AG09309 (cell line): ENCODE measurements around the gene SELENOW.

ENCODE experiments used
- DNase-seq: peaks from one replicate; pipeline ENCODE4 v3.0.0-alpha.2; 2010; ENCODE audit warnings: low read depth
- H3K4me3 ChIP-seq: 2 replicates; pipeline ENCODE4 v1.5.1; 2011; ENCODE audit warnings: mild to moderate bottlenecking, low read depth, low read length, moderate library complexity; ENCODE audit not compliant: control insufficient read depth
- TF ChIP-seq, protein P1 (sequence below): IDR thresholded peaks from 2 replicates; pipeline ENCODE4 v1.5.1; 2011; ENCODE audit warnings: mild to moderate bottlenecking, low read depth, low read length, inconsistent platforms; ENCODE audit not compliant: insufficient read depth, control insufficient read depth; ENCODE audit errors: missing control alignments

Gene SELENOW

DNA sequence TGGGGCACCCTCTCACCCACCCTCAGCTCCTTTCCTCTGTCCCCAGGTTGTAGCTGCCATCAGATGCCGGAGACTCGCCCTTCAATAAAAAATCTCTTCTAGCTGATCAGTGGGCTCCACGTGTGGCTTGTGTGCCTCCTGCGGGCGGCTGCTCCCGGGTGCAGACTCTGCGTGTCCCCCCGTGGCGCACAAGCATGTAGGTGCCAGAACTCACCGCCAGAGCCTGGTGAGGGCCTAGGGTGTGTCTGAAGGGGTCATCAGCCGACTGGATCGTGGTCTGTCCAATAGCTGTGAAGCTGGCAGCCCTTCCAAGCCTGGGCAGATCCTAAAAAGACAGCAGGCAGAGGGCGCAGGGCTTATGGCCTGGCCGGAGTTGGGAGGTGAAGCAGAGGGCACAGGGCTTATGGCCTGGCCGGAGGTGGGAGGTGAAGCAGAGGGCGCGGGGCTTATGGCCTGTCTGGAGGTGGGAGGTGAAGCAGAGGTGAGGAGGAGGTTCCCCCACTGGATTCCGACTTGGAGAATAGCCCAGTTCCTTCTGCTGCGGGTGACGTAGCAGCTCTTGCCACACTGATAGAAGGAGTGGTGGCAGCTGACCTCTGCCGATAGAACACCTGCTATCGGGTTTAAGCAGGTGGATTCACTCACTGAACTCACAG lies 21.4 kb upstream of the SELENOW start:
- no peak for DNase-seq
- TF ChIP-seq, protein P1, sequence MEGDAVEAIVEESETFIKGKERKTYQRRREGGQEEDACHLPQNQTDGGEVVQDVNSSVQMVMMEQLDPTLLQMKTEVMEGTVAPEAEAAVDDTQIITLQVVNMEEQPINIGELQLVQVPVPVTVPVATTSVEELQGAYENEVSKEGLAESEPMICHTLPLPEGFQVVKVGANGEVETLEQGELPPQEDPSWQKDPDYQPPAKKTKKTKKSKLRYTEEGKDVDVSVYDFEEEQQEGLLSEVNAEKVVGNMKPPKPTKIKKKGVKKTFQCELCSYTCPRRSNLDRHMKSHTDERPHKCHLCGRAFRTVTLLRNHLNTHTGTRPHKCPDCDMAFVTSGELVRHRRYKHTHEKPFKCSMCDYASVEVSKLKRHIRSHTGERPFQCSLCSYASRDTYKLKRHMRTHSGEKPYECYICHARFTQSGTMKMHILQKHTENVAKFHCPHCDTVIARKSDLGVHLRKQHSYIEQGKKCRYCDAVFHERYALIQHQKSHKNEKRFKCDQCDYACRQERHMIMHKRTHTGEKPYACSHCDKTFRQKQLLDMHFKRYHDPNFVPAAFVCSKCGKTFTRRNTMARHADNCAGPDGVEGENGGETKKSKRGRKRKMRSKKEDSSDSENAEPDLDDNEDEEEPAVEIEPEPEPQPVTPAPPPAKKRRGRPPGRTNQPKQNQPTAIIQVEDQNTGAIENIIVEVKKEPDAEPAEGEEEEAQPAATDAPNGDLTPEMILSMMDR: no peak
- H3K4me3 ChIP-seq: no peak overlapping the region

- TF ChIP-seq, protein P1: no peak
- DNase-seq: no peak
- no peak overlapping the region for H3K4me3 ChIP-seq
Observed at GRCh38 chr19:47757617-47758442, 20.7 kb upstream of the SELENOW start.

- no peak for DNase-seq
- no peak overlapping the region for H3K4me3 ChIP-seq
- TF ChIP-seq, protein P1: no peak
Observed at GRCh38 chr19:47758443-47758804, 20.1 kb upstream of the SELENOW start.

DNA sequence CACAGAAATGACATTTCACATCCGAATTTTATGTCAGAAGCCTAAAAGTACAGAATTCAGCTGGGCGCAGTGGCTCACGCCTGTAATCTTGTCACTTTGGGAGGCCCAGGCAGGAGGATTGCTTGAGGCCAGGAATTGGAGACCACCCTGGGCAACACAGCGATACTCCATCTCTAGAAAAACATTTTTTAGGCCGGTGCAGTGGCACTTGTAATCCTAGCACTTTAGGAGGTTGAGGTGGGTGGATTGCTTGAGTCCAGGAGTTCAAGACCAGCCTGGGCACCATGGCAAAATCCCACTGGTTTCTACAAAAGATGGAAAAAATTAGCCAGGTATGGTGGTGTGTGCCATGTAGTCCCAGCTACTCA lies 17.9 kb upstream of the SELENOW start:
- TF ChIP-seq, protein P1: no peak
- no peak for DNase-seq
- no peak overlapping the region for H3K4me3 ChIP-seq

GRCh38 chr19:47761566-47761965 lies 16.9 kb upstream of the SELENOW start:
- TF ChIP-seq, protein P1: no peak
- H3K4me3 ChIP-seq: no peak overlapping the region
- no peak for DNase-seq

- TF ChIP-seq, protein P1: no peak
- DNase-seq: no peak
- no peak overlapping the region for H3K4me3 ChIP-seq
Observed at GRCh38 chr19:47762151-47762550, 16.4 kb upstream of the SELENOW start.
